K562 (cell line): ENCODE results near the gene ZNF586. TPM values are rescaled to one million over a fixed set of nuclear protein-coding genes. Genes with fewer than 3 reads are reported as not detected.

ENCODE experiments used
- ATAC-seq: fragments of 200-7000 bp; cut with Tn5 transposase; 3 replicates; pipeline ENCODE4 v1.9.1; 2020; ENCODE audit warnings: moderate library complexity
- BruUV-seq: library from RNA; stranded (reverse); fragments of 400-500 nt; replicated peaks from 2 replicates; lab custom pipeline; 2021; lab: Mats Ljungman, UMichigan
- CTCF ChIA-PET: fragments of 300-600 bp; formaldehyde crosslinking; extraction: SDS; loops from one replicate; lab custom pipeline; 2021; ENCODE audit warnings: low intra/inter-chr PET ratio; lab: Yijun Ruan, JAX
- POLR2A ChIA-PET: fragments of 300-600, 350-650 bp; sonication (Branson Sonifier 250); formaldehyde crosslinking; extraction: SDS; loops from one replicate; lab custom pipeline; 2021; ENCODE audit warnings: antibody characterized with exemption, inconsistent platforms; lab: Yijun Ruan, JAX
- DNase-seq, 4 experiments: peaks; one replicate each; pipeline versions ENCODE4 v3.0.0 to v3.0.0-alpha.2; 2011 to 2018; ENCODE audit warnings: low spot score in 3 of 4, mixed read lengths in 3 of 4; ENCODE audit errors: extremely low read depth in 1 of 4
- FAIRE-seq: peaks from 2 replicates; lab custom pipeline; 2011; peaks lifted over from hg19 to GRCh38; lab: Jason Lieb, UNC
- H2AFZ ChIP-seq: 2 replicates; pipeline ENCODE4 v1.6.0; 2011; ENCODE audit warnings: low read depth, low read length, control low read depth, inconsistent platforms
- H3K27ac ChIP-seq: fragments of 200-600 bp; 3 replicates; pipeline ENCODE4 v1.8.0; 2011; ENCODE audit warnings: low read depth, mild to moderate bottlenecking, control low read depth, inconsistent platforms, low read length, moderate library complexity, mixed read lengths; ENCODE audit errors: extremely low read depth
- H3K27me3 ChIP-seq, 2 experiments: fragments of 300-600 bp in 1 of 2; 2 replicates in 1 of 2; 3 replicates in 1 of 2; pipeline versions ENCODE4 v1.6.0 to v1.8.0; 2011; ENCODE audit warnings: inconsistent platforms in 2 of 2, low read length in 2 of 2, mild to moderate bottlenecking in 1 of 2, mixed read lengths in 1 of 2, moderate library complexity in 1 of 2; ENCODE audit not compliant: control insufficient read depth in 2 of 2, insufficient read depth in 2 of 2
- H3K36me3 ChIP-seq: fragments of 300-600 bp; 3 replicates; pipeline ENCODE4 v1.8.0; 2011; ENCODE audit warnings: mild to moderate bottlenecking, low read length, inconsistent platforms; ENCODE audit not compliant: control insufficient read depth, insufficient read depth
- H3K4me1 ChIP-seq, 2 experiments: fragments of 200-600 bp in 1 of 2; replicated peaks in 1 of 2; 2 replicates in 1 of 2; 3 replicates in 1 of 2; pipeline versions ENCODE4 v1.5.1 to v1.8.0; 2011; ENCODE audit warnings: inconsistent platforms in 2 of 2, low read length in 2 of 2, mild to moderate bottlenecking in 1 of 2, mixed read lengths in 1 of 2, moderate library complexity in 1 of 2; ENCODE audit not compliant: control insufficient read depth in 2 of 2, insufficient read depth in 2 of 2
- H3K4me2 ChIP-seq: 2 replicates; pipeline ENCODE4 v1.6.1; 2011; ENCODE audit warnings: low read length, control low read depth, inconsistent platforms, mixed read lengths; ENCODE audit not compliant: insufficient read depth
- H3K4me3 ChIP-seq: fragments of 200-600 bp; sonication (generic), shearing (Covaris generic); 2 replicates; pipeline ENCODE4 v1.5.1; 2016; ENCODE audit warnings: control low read depth, inconsistent platforms
- H3K79me2 ChIP-seq: fragments of 200-600 bp; 3 replicates; pipeline ENCODE4 v1.8.0; 2011; ENCODE audit warnings: low read length, inconsistent platforms; ENCODE audit not compliant: control insufficient read depth, insufficient read depth
- H3K9ac ChIP-seq, 2 experiments: 2 replicates each; pipeline versions ENCODE4 v1.6.0 to v1.6.1; 2011; ENCODE audit warnings: low read depth in 2 of 2, low read length in 2 of 2, control low read depth in 1 of 2, inconsistent platforms in 1 of 2, mild to moderate bottlenecking in 1 of 2, mixed read lengths in 1 of 2; ENCODE audit not compliant: insufficient read depth in 1 of 2
- H3K9me1 ChIP-seq: one replicate; pipeline ENCODE4 v1.6.0; 2011; ENCODE audit warnings: inconsistent platforms, mild to moderate bottlenecking, low read length, moderate library complexity; ENCODE audit not compliant: control insufficient read depth, insufficient read depth
- H3K9me3 ChIP-seq: replicated peaks from 2 replicates; pipeline ENCODE4 v1.5.1; 2011; ENCODE audit warnings: low read depth, low read length, inconsistent platforms; ENCODE audit not compliant: control insufficient read depth, insufficient read depth
- H4K20me1 ChIP-seq: replicated peaks from 2 replicates; pipeline ENCODE4 v1.6.1; 2011; ENCODE audit warnings: low read length, inconsistent platforms, mixed read lengths; ENCODE audit not compliant: control insufficient read depth, insufficient read depth
- BRCA1 ChIP-seq, 2 experiments: fragments of 450-650 bp in 1 of 2; sonication (generic) in 1 of 2; formaldehyde crosslinking in 1 of 2; IDR thresholded peaks; 2 replicates each; pipeline versions ENCODE4 v1.5.0 to v1.6.1; 2017 to 2020; ENCODE audit warnings: mild to moderate bottlenecking in 1 of 2, missing genetic modification reagents in 1 of 2
- CBFA2T3 ChIP-seq: fragments of 450-650 bp; IDR thresholded peaks from 2 replicates; pipeline ENCODE4 v1.6.1; 2017
- CSDE1 ChIP-seq, 2 experiments: fragments of 450-650 bp; IDR thresholded peaks; 2 replicates each; pipeline ENCODE4 v1.6.1; 2016; ENCODE audit warnings: mild to moderate bottlenecking in 1 of 2
- ESRRA ChIP-seq: fragments of 450-650 bp; IDR thresholded peaks from 2 replicates; pipeline ENCODE4 v1.6.1; 2014; ENCODE audit warnings: low read depth, mild to moderate bottlenecking, moderate library complexity, borderline replicate concordance
- GATAD2B ChIP-seq: fragments of 450-650 bp; IDR thresholded peaks from 2 replicates; pipeline ENCODE4 v1.6.1; 2017; ENCODE audit warnings: mild to moderate bottlenecking, borderline replicate concordance
- GTF2B ChIP-seq: IDR thresholded peaks from 2 replicates; pipeline ENCODE4 v1.6.1; 2011; ENCODE audit not compliant: insufficient read length; ENCODE audit errors: extremely low read depth
- HEY1 ChIP-seq: fragments of 250-450 bp; sonication (Bioruptor Pico); IDR thresholded peaks from 2 replicates; pipeline ENCODE4 v1.5.0; 2020; ENCODE audit warnings: mild to moderate bottlenecking, moderate library complexity, borderline replicate concordance
- ILK ChIP-seq: fragments of 450-650 bp; IDR thresholded peaks from 2 replicates; pipeline ENCODE4 v1.6.1; 2016; ENCODE audit warnings: missing genetic modification characterization, low read depth, mild to moderate bottlenecking, missing compliant biosample characterization, moderate library complexity, borderline replicate concordance
- RBFOX2 ChIP-seq: fragments of 200-400 bp; formaldehyde crosslinking; IDR thresholded peaks from 2 replicates; pipeline ENCODE4 v1.6.1; 2017; ENCODE audit warnings: low read depth, mild to moderate bottlenecking, low read length, moderate library complexity
- SMAD4 ChIP-seq: fragments of 250-450 bp; sonication (Bioruptor Pico); conservative IDR thresholded peaks from 2 replicates; pipeline ENCODE4 v1.8.0; 2021; ENCODE audit warnings: inconsistent platforms, mild to moderate bottlenecking, moderate library complexity
- THRA ChIP-seq: fragments of 450-650 bp; IDR thresholded peaks from 2 replicates; pipeline ENCODE4 v1.6.1; 2017; ENCODE audit warnings: mild to moderate bottlenecking, moderate library complexity
- ZC3H11A ChIP-seq: IDR thresholded peaks from 2 replicates; pipeline ENCODE4 v1.6.1; 2012; ENCODE audit warnings: low read depth, low read length, improper control_type of control experiment
- ZNF197 ChIP-seq: fragments of 200-800 bp; sonication (Bioruptor generic); IDR thresholded peaks from 2 replicates; pipeline ENCODE4 v1.6.1; 2016; ENCODE audit warnings: low read depth, missing genetic modification characterization, missing compliant biosample characterization
- ZNF253 ChIP-seq: fragments of 250-450 bp; sonication (Bioruptor Pico); conservative IDR thresholded peaks from 2 replicates; pipeline ENCODE4 v1.6.1; 2021; ENCODE audit warnings: mild to moderate bottlenecking
- ZNF780A ChIP-seq: fragments of 250-450 bp; sonication (Bioruptor Pico); IDR thresholded peaks from 2 replicates; pipeline ENCODE4 v1.5.0; 2021; ENCODE audit warnings: mild to moderate bottlenecking
- WGBS: fragments of 100-300 bp; shearing (Covaris generic); methylation state at CpG from one replicate; pipeline ENCODE4 v1.1.6; 2016; ENCODE audit warnings: low coverage, mixed read lengths; ENCODE audit not compliant: insufficient coverage; ENCODE audit errors: missing lambda C conversion rate; 5-methylcytosine and 5-hydroxymethylcytosine counted together
- in situ Hi-C: fragments of 300-500 bp; cut with MboI; formaldehyde crosslinking; loops from 4 replicates; pipeline ENCODE4 v1.15.0; 2018; ENCODE audit warnings: inconsistent platforms, mixed read lengths
- intact Hi-C: fragments of 100-400 bp; cut with micrococcal nuclease; formaldehyde crosslinking; loops from 2 replicates; pipeline ENCODE4 v1.14.2; 2022
- polyA plus RNA-seq, 8 experiments: library from polyadenylated mRNA; depleted of rRNA in 4 of 8; stranded (reverse) in 5 of 8; unstranded in 3 of 8; fragments of >200 nt; fragmentation: Nextera tagmentation in 2 of 8; fragmentation: Illumina TruSeq in 1 of 8; extraction: Ambion mirVana in 2 of 8; extraction: Trizol in 1 of 8; gene quantifications; 2 replicates each; pipeline versions ENCODE4 v1.2.1 to v1.2.3, GENCODE V29; 2011 to 2014; ENCODE audit warnings: inconsistent platforms in 1 of 8, missing spikeins in 1 of 8
- total RNA-seq, 7 experiments: library from RNA; depleted of rRNA in 6 of 7; stranded (reverse); fragments of >200 nt in 6 of 7; fragmentation: Illumina TruSeq in 2 of 7; extraction: Trizol in 2 of 7; gene quantifications; 2 replicates each; pipeline versions ENCODE4 v1.2.1 to v1.2.3, GENCODE V29; 2011 to 2021; ENCODE audit warnings: low replicate concordance in 1 of 7
- TF ChIP-seq, protein P1 (sequence below): fragments of 450-650 bp; IDR thresholded peaks from 2 replicates; pipeline ENCODE4 v1.6.1; 2018; ENCODE audit warnings: mild to moderate bottlenecking, low read depth; ENCODE audit not compliant: partially characterized antibody

ZNF586 gene
- total and polyA plus RNA-seq, 9 of the 15 experiments (the other 6 are each of a cell fraction or from before 2014, with no cell fraction given) = 2.5 to 12.6 (median 8.4) TPM

DNA sequence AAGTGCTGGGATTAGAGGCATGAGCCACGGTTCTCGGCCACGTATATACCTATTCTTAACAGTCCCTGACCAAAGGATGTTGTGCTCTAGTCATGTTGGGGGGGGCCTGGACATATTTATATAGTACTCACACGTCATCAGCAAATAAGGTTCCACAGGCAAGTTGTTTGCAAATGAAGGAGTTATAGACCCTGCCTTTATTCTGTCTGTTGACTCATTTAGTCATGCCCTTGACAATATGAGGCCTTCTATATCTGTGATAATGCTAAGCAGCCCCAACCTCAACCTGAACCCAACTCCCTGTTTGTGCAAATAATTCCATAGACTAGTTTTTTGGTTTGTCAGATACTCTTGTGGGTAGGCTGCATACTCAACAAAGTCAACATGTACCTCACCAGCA is 8.9 kb downstream of the ZNF586 start:
- Histone ChIP-seq H3K9me3 (peaks cover 41% of the 10 kb centered on the region), H3K27ac (no peak overlapping the region), H3K9ac (no peak overlapping the region), H3K4me3 (no peak overlapping the region), H3K4me1 (no peaks in the 10 kb centered on the region), H3K79me2 (peaks cover 42% of the 10 kb centered on the region), H4K20me1 (no peaks in the 10 kb centered on the region), H3K9me1 (no peaks in the 10 kb centered on the region), H2AFZ (no peak overlapping the region), H3K27me3 (no peaks in the 10 kb centered on the region), H3K4me2 (no peak overlapping the region), H3K36me3 (peaks cover 67% of the 10 kb centered on the region)
- no TSS peak for BruUV-seq
- TF ChIP-seq CSDE1 (IDR thresholded peaks at IDR 0.05) (no peak), GATAD2B (no peak), THRA (no peak), ZNF780A (CRISPR knock-in tag) (no peak), RBFOX2 (no peak), CBFA2T3 (no peak), SMAD4 (CRISPR knock-in tag) (no peak), HEY1 (CRISPR knock-in tag) (no peak), ZNF197 (CRISPR knock-in tag) (no peak), BRCA1 (IDR thresholded peaks at IDR 0.05) (no peak), BRCA1 (CRISPR knock-in tag; IDR thresholded peaks at IDR 0.05) (no peak), GTF2B (no peak), ILK (no peak), ZC3H11A (no peak), ESRRA (no peak), ZNF253 (no peak)
- TF ChIP-seq, protein P1, sequence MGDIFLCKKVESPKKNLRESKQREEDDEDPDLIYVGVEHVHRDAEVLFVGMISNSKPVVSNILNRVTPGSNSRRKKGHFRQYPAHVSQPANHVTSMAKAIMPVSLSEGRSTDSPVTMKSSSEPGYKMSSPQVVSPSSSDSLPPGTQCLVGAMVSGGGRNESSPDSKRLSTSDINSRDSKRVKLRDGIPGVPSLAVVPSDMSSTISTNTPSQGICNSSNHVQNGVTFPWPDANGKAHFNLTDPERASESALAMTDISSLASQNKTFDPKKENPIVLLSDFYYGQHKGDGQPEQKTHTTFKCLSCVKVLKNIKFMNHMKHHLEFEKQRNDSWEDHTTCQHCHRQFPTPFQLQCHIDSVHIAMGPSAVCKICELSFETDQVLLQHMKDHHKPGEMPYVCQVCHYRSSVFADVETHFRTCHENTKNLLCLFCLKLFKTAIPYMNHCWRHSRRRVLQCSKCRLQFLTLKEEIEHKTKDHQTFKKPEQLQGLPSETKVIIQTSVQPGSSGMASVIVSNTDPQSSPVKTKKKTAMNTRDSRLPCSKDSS = no peak
- no peak for FAIRE-seq
- POLR2A ChIA-PET = no interaction called here
- intact Hi-C loops (no loop called here), in situ Hi-C loops (no loop called here)
- CTCF ChIA-PET = no interaction called here
- no peak for DNase-seq
- WGBS = 100% methylated on average over 4 of the region's 4 CpGs
- ATAC-seq = no peak
